Ectodermal cell (in vitro differentiated cells): ENCODE results near the gene WWOX.

Experiments used
- H3K27ac ChIP-seq: 2 replicates; pipeline ENCODE4 v1.7.0; 2013; ENCODE audit warnings: mild to moderate bottlenecking, low read depth, low read length; ENCODE audit not compliant: insufficient read depth, poor library complexity, severe bottlenecking
- H3K27me3 ChIP-seq: 2 replicates; pipeline ENCODE4 v1.7.0; 2013; ENCODE audit warnings: mild to moderate bottlenecking, low read length; ENCODE audit not compliant: insufficient read depth, control insufficient read depth, poor library complexity, severe bottlenecking
- H3K36me3 ChIP-seq: one replicate; pipeline ENCODE4 v1.7.0; 2013; ENCODE audit warnings: low read length; ENCODE audit not compliant: control insufficient read depth, insufficient read depth
- H3K4me1 ChIP-seq: one replicate; pipeline ENCODE4 v1.7.0; 2013; ENCODE audit warnings: low read length; ENCODE audit not compliant: control insufficient read depth, insufficient read depth
- H3K4me3 ChIP-seq: 2 replicates; pipeline ENCODE4 v1.7.0; 2013; ENCODE audit warnings: low read depth, low read length, control low read depth; ENCODE audit not compliant: insufficient read depth
- H3K9me3 ChIP-seq: 2 replicates; pipeline ENCODE4 v1.7.0; 2013; ENCODE audit warnings: mild to moderate bottlenecking, low read length, moderate library complexity; ENCODE audit not compliant: control insufficient read depth
- WGBS, 2 experiments: methylation state at CpG; one replicate each; pipeline ENCODE4 v1.1.7; 2013; ENCODE audit warnings: missing lambda C conversion rate in 2 of 2; 5-methylcytosine and 5-hydroxymethylcytosine counted together

The WWOX gene

DNA sequence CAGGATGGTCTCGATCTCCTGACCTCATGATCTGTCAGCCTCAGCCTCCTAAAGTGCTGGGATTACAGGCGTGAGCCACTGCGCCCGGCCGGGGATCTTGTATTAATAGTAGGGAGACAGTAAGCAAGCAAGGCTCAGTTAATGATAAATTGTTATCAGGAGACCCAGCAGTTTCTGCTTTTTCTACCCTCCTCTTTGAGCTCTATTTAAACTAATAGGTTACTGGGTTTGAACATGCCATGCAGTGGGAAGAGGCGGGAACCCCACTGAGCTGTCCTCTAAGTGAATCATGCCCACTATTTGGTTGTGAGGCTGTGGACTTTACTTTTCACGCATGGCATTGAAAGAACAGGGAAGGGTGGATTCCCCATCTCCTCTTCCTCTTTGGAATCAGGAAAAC is 223.9 kb downstream of the WWOX start:
- Histone ChIP-seq H3K36me3 (no peaks in the 10 kb centered on the region), H3K27me3 (no peaks in the 10 kb centered on the region), H3K27ac (no peak overlapping the region), H3K9me3 (no peaks in the 10 kb centered on the region), H3K4me1 (peaks cover 16% of the 10 kb centered on the region), H3K4me3 (no peak overlapping the region)
- 90 to 91% methylated on average over 7 of the region's 7 CpGs for WGBS, 2 experiments

DNA sequence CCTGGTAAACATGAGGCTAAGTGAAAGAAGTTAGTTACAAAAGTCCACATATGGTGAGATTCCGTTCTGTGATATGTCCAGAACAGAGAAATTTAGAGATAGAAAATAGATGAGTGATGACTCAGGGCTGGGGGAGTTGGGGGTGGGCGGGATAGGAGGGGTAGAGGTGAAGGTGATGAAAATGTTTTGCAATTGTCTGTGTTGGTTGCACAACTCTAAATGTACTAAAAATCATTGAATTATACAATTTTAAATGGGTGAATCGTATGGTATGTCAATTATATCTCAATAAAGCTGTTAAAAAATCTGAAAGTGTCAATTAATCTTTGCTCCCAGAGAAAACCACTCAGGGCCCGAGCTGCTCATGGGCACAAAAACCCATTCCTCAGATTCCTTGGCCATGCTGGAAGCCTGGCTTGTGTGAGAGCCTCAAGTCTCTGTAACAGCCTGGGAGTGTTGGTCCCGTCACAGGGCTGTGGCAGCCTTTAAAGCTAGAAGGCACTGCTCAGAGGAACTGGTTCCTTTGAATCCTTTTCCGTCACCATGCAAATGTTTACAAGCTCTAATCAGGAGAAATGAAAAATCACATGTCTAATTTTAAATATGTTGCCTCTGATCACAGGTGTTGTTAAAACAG is 225.3 kb downstream of the WWOX start:
- Histone ChIP-seq H3K4me1 (peaks cover 15% of the 10 kb centered on the region), H3K4me3 (no peak overlapping the region), H3K27me3 (no peaks in the 10 kb centered on the region), H3K27ac (no peak overlapping the region), H3K36me3 (no peaks in the 10 kb centered on the region), H3K9me3 (no peaks in the 10 kb centered on the region)
- WGBS, 2 experiments, result 70 to 77% methylated on average over 5 to 6 of the region's 6 CpGs

DNA sequence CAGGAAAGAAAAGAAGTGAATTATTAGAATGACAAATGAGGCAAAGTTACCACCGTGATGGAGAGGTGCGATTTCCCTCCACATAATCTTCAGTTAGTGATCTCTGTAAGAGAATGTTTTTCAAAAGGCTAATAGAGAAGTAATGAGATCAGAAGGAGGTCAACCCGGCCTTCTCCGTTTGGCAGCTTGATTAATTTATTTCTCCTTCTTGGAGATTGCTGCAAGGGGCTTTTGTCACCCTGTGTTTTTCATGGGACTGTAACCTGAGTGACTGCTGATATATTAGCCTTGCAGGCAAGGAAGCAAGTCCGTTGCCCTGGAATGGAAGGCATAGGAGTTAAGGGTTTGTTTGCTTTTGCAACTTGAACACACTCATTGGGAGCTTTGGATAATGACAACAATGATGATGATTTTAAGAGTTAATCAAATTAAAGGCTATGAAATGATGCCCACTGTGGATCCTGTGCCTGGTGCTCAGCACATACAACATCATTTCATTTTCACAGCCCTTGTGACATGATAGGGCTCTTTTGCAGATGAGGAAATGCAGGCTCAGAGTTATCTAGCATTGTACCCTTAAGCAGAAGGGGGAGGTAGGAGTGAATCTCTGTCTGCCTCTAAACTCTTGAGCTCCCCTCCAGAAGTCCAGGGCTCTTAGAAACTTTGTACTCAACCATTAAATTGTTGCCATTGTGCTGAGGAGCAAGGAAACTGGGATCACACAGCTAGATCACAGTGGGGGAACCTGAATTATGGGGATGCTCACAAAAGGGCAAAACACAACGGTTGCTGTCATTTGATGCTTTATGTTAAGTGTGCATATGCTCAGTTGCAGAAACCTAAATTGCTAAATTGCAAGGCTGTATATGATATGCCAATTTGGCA is 226.3 kb downstream of the WWOX start:
- Histone ChIP-seq H3K27me3 (no peaks in the 10 kb centered on the region), H3K4me1 (peaks cover 15% of the 10 kb centered on the region), H3K9me3 (no peaks in the 10 kb centered on the region), H3K36me3 (no peaks in the 10 kb centered on the region), H3K27ac (peak overlapping the region; percentile 20), H3K4me3 (no peak overlapping the region)
- WGBS, 2 experiments, result 53 to 55% methylated on average over 6 of the region's 6 CpGs

DNA sequence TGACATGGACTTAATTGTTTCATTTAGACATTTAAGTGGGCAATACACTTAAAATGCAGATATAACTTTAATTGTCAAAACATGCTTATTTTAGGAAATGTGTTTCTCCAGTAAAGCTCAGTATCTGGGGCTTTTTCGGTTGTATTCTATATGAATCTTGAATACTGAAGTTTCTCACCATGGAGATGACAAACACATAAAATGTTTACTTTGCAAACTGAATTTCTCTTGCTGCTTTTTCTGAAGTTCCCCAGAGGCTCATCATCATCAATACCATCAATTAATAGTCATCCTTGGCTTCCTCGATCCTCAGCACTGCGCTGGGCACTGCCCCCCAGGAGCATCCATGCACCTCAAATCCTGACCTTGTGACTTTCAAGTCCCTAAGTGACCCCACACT is 227.3 kb downstream of the WWOX start:
- H3K27ac ChIP-seq, result no peak overlapping the region
- peaks cover 15% of the 10 kb centered on the region for H3K4me1 ChIP-seq
- WGBS, 2 experiments, result 84 to 96% methylated on average over 2 to 3 of the region's 3 CpGs
- no peaks in the 10 kb centered on the region for H3K27me3 ChIP-seq
- H3K36me3 ChIP-seq, result no peaks in the 10 kb centered on the region
- no peaks in the 10 kb centered on the region for H3K9me3 ChIP-seq
- no peak overlapping the region for H3K4me3 ChIP-seq

DNA sequence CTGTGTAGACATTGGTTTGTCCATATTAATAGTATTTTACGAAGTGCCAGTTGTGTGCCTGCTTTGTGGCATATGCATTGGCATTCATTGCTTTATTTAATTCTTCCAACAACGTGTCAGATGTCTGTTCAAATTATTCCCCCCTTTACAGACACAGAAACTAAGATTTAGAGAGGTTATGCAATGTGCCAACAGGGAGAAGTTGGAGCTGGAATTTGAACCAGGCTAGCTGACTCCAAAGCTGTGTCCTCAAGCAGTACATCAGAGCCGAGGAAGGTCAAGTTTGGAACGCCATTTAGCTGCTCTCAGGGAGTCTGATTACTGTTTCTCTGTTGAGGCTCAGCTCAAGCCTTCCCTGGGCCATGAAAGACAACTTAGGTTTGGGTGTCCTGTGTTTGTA is 232.3 kb downstream of the WWOX start:
- Histone ChIP-seq H3K9me3 (no peaks in the 10 kb centered on the region), H3K4me1 (no peaks in the 10 kb centered on the region), H3K27me3 (no peaks in the 10 kb centered on the region), H3K27ac (no peak overlapping the region), H3K36me3 (no peaks in the 10 kb centered on the region), H3K4me3 (no peak overlapping the region)
- WGBS, 2 experiments, result 89 to 93% methylated on average over 4 of the region's 4 CpGs

DNA sequence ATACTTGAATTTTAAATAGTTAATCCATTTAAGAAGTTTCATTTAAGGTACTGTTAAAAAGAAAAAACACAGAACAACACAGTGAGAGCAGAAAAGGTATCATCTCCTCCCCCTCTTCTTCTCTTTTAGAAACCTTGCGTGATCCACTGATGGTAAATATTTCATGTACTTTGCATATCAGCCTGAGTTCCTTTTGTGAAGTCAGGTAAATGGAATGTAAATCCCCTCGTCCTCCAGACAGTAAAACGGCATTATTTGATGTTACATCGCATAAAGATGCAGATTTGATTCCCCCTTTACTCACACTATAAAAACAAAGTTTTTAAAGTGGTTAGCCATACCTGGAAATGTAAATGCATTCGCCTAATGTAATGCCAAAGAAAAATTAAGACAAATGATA is 234.4 kb downstream of the WWOX start:
- H3K27ac ChIP-seq, result no peak overlapping the region
- H3K36me3 ChIP-seq, result no peaks in the 10 kb centered on the region
- no peaks in the 10 kb centered on the region for H3K9me3 ChIP-seq
- no peaks in the 10 kb centered on the region for H3K27me3 ChIP-seq
- H3K4me1 ChIP-seq, result no peaks in the 10 kb centered on the region
- no peak overlapping the region for H3K4me3 ChIP-seq
- WGBS, 2 experiments, result 82 to 83% methylated on average over 5 of the region's 5 CpGs

DNA sequence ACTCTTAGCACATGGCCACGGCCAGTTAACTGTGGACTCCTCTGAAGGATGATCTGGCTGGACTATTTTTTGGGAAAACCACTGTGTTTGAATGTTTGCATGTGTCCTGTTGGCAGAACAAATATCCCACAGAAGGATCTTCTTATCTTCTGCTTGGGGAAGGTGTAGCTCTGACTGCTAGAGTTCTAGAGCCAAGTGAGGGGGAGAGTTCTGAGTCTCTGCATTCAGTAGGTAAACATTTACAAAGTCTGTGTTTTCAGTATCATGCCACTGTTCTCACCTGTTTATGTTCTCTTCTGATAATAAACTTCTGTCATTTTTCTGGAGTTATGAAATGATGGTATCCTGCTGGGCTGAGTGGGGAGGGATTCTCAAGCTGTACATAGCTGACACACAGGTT is 241.1 kb downstream of the WWOX start:
- no peaks in the 10 kb centered on the region for H3K4me1 ChIP-seq
- H3K36me3 ChIP-seq, result no peaks in the 10 kb centered on the region
- H3K4me3 ChIP-seq, result no peak overlapping the region
- no peaks in the 10 kb centered on the region for H3K27me3 ChIP-seq
- WGBS, 2 experiments, result 94 to 96% methylated on average over 1 of the region's 1 CpG
- no peaks in the 10 kb centered on the region for H3K9me3 ChIP-seq
- no peak overlapping the region for H3K27ac ChIP-seq

DNA sequence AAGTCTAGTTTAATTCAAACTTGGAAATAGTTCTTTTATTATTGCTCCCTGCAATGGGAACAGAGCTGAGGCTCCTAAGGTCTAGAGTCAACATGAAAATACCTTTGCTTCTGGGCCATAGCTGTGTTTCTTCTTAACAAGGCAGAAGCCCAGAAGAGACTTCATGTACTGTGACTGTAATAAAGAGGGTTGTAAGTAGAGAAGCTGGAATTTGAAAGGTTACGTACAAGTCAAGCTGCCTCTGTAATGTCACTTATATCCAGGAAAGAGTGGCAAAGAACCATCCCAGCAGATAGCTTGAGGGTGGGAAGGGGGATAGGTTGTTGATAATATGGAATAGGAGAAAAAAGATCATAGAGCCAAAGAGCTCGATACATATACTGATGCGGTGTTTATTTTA is 248.6 kb downstream of the WWOX start:
- Histone ChIP-seq H3K27ac (no peak overlapping the region), H3K4me3 (no peak overlapping the region), H3K36me3 (no peaks in the 10 kb centered on the region), H3K27me3 (no peaks in the 10 kb centered on the region), H3K4me1 (no peaks in the 10 kb centered on the region), H3K9me3 (no peaks in the 10 kb centered on the region)
- 100% methylated on average over 3 of the region's 3 CpGs for WGBS, 2 experiments

- WGBS, 2 experiments, result 92 to 96% methylated on average over 8 to 9 of the region's 9 CpGs
- no peak overlapping the region for H3K27ac ChIP-seq
- no peak overlapping the region for H3K4me3 ChIP-seq
- H3K4me1 ChIP-seq, result no peaks in the 10 kb centered on the region
- H3K36me3 ChIP-seq, result no peaks in the 10 kb centered on the region
- H3K9me3 ChIP-seq, result no peaks in the 10 kb centered on the region
- no peaks in the 10 kb centered on the region for H3K27me3 ChIP-seq
These were observed 249.4 kb downstream of the WWOX start for GRCh38 chr16:78348886-78349285.

DNA sequence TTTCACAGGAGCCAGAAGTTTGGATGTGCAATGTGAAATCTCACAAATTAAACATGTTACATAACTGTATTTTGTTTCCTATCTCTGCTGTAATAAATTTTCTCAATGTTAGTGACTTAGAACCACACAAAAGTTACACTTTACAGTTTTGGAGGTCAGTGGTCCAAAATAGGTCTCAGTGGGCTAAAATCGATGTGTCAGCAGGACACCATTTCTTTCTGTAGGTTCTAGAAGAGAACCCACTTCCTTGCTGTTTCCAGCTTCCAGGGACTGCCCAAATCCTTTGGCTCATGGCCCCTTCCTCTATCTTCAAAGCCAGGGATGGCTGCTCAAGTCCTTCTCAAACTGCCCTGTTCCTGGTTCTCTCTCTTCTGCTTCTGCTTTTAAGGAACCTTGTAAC is 252.7 kb downstream of the WWOX start:
- Histone ChIP-seq H3K36me3 (no peaks in the 10 kb centered on the region), H3K9me3 (no peaks in the 10 kb centered on the region), H3K27ac (no peak overlapping the region), H3K4me1 (no peaks in the 10 kb centered on the region), H3K27me3 (no peaks in the 10 kb centered on the region), H3K4me3 (no peak overlapping the region)
- 100% methylated on average over 1 of the region's 1 CpG for whole genome bisulfite sequencing, 2 experiments
